ENCODE results near the gene PIN1.

- TF ChIP-seq, protein P1, sequence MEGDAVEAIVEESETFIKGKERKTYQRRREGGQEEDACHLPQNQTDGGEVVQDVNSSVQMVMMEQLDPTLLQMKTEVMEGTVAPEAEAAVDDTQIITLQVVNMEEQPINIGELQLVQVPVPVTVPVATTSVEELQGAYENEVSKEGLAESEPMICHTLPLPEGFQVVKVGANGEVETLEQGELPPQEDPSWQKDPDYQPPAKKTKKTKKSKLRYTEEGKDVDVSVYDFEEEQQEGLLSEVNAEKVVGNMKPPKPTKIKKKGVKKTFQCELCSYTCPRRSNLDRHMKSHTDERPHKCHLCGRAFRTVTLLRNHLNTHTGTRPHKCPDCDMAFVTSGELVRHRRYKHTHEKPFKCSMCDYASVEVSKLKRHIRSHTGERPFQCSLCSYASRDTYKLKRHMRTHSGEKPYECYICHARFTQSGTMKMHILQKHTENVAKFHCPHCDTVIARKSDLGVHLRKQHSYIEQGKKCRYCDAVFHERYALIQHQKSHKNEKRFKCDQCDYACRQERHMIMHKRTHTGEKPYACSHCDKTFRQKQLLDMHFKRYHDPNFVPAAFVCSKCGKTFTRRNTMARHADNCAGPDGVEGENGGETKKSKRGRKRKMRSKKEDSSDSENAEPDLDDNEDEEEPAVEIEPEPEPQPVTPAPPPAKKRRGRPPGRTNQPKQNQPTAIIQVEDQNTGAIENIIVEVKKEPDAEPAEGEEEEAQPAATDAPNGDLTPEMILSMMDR (IDR thresholded peaks at IDR 0.05): no peak
- TF ChIP-seq POLR2A (IDR thresholded peaks at IDR 0.05): no peak
These were observed 40.7 kb downstream of the PIN1 start for GRCh38 chr19:9875796-9876195.

Measured in prostate gland (tissue), 2 donors.